Kidney (tissue), 14 donors: ENCODE data around the gene SMAD3. TPM values are rescaled to one million over a fixed set of nuclear protein-coding genes. Genes with fewer than 3 reads are reported as not detected.

Experiments
- DNase-seq, 5 donors: peaks; one replicate each; pipeline ENCODE4 v3.0.0-alpha.2; 2013 to 2020
- FAIRE-seq: peaks from 2 replicates; lab custom pipeline; 2012; peaks lifted over from hg19 to GRCh38; lab: Jason Lieb, UNC
- H3K27ac ChIP-seq, 2 donors: one replicate each; pipeline ENCODE4 v1.7.0; 2013; ENCODE audit warnings: low read depth in 2 of 2, low read length in 2 of 2, inconsistent platforms in 1 of 2
- H3K27me3 ChIP-seq: one replicate; pipeline ENCODE4 v1.7.1; 2013; ENCODE audit warnings: low read length, inconsistent platforms; ENCODE audit not compliant: control insufficient read depth, insufficient read depth
- H3K36me3 ChIP-seq, 3 donors: one replicate each; pipeline versions ENCODE4 v1.7.0 to v1.7.1; 2013; ENCODE audit warnings: low read length in 3 of 3, control low read depth in 1 of 3, inconsistent platforms in 1 of 3; ENCODE audit not compliant: insufficient read depth in 3 of 3, control insufficient read depth in 2 of 3
- H3K4me1 ChIP-seq, 3 donors: one replicate each; pipeline versions ENCODE4 v1.7.0 to v1.7.1; 2013; ENCODE audit warnings: low read length in 3 of 3, inconsistent platforms in 1 of 3, low read depth in 1 of 3; ENCODE audit not compliant: control insufficient read depth in 2 of 3, insufficient read depth in 2 of 3
- H3K4me3 ChIP-seq, 3 donors: one replicate each; pipeline versions ENCODE4 v1.7.0 to v1.8.1; 2013; ENCODE audit warnings: low read length in 3 of 3, control low read depth in 1 of 3, inconsistent platforms in 1 of 3
- H3K9ac ChIP-seq, 3 donors: one replicate each; pipeline versions ENCODE4 v1.7.0 to v1.7.1; 2013; ENCODE audit warnings: low read length in 3 of 3, control low read depth in 1 of 3, inconsistent platforms in 1 of 3
- H3K9me3 ChIP-seq, 3 donors: one replicate each; pipeline versions ENCODE4 v1.7.0 to v1.7.1; 2013; ENCODE audit warnings: low read length in 3 of 3, control low read depth in 1 of 3, inconsistent platforms in 1 of 3; ENCODE audit not compliant: control insufficient read depth in 2 of 3, insufficient read depth in 1 of 3
- intact Hi-C: fragments of 100-400 bp; cut with DNase I; formaldehyde crosslinking; loops from one replicate; pipeline ENCODE4 v1.11.1; 2022
- polyA plus RNA-seq: library from polyadenylated mRNA; stranded (reverse); fragments of 350-450 nt; fragmentation: Illumina TruSeq; extraction: RNeasy Lipid Tissue Mini Kit (QIAGEN cat#74804); gene quantifications from one replicate; pipeline ENCODE4 v1.2.3, GENCODE V29; 2014; ENCODE audit warnings: low read depth, low replicate concordance; ENCODE audit not compliant: insufficient read depth
- total RNA-seq: library from RNA; stranded (reverse); fragmentation: NEBNext Ultra II Directional; extraction: Animal tissue kit (Norgen Biotek cat#: 25700); gene quantifications from one replicate; pipeline ENCODE4 v1.2.1, GENCODE V29; 2021
- TF ChIP-seq, protein P1 (sequence below): IDR thresholded peaks from 3 replicates; pipeline ENCODE4 v1.5.1; 2012; ENCODE audit warnings: mild to moderate bottlenecking, moderate library complexity, borderline replicate concordance; ENCODE audit not compliant: insufficient read depth; ENCODE audit errors: extremely low read depth
- donor health status: control.
- donor health status: control.
- donor health status: control.
- donor health status: control.
- donor health status: control.
- donor health status: DM: yes; HTN: yes; CAD: no.
- donor health status: Normal renal cell carcinoma (clear cell type).

SMAD3 gene
- total and polyA plus RNA-seq, 2 donors from 2014 or later = 10.1 to 58.2 TPM

DNA sequence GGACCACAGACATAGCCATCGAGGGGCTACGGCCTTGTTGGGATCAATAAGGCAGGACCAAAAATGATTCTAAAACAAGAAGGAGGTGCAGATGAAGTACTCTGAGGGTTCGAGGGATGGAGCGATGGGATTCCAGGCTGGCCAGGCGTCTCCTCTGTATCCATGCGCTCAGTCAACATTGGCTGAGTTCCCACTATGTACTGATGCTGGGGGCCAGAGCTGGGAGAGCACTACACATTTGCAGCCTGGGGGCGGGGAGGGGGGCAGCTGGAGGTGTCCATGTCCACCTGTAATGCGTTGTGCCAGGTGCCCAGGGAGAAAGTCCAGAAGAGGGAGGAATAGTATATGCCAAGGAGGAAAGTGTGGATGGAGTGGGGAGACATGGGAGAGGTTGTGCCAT lies 107.6 kb downstream of the SMAD3 start:
- no peaks in the 10 kb centered on the region for H3K27me3 ChIP-seq
- H3K9ac ChIP-seq = no peak overlapping the region
- H3K4me1 ChIP-seq = peaks cover 0 to 14% (median 7%) of the 10 kb centered on the region in 3 donors
- H3K9me3 ChIP-seq = no peaks in the 10 kb centered on the region
- no peak for FAIRE-seq
- H3K27ac ChIP-seq = no peak overlapping the region
- H3K4me3 ChIP-seq = no peak overlapping the region
- intact Hi-C loops = no loop called here
- DNase-seq = no peak
- peaks cover 0 to 45% (median 3%) of the 10 kb centered on the region in 3 donors for H3K36me3 ChIP-seq
- TF ChIP-seq, protein P1, sequence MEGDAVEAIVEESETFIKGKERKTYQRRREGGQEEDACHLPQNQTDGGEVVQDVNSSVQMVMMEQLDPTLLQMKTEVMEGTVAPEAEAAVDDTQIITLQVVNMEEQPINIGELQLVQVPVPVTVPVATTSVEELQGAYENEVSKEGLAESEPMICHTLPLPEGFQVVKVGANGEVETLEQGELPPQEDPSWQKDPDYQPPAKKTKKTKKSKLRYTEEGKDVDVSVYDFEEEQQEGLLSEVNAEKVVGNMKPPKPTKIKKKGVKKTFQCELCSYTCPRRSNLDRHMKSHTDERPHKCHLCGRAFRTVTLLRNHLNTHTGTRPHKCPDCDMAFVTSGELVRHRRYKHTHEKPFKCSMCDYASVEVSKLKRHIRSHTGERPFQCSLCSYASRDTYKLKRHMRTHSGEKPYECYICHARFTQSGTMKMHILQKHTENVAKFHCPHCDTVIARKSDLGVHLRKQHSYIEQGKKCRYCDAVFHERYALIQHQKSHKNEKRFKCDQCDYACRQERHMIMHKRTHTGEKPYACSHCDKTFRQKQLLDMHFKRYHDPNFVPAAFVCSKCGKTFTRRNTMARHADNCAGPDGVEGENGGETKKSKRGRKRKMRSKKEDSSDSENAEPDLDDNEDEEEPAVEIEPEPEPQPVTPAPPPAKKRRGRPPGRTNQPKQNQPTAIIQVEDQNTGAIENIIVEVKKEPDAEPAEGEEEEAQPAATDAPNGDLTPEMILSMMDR = no peak

DNA sequence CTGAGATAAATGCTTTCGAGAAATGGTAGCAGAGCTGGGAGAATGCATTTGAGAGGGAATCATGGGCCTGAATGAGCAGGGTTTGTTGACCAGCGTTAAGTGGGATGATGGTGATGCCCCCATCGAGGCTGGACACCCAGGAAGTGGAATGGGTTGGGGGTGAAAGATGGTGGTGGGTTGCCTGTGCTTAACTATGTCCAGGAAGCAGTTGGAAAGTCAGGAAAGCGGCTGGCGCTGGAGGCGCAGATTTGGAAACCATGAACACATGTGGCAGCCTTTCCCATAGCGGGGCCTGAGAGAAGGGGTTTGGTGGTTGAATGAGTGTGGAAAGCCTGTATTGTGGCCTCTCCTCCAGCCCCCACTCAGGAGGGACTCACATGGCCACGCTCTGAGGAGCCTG lies 108.4 kb downstream of the SMAD3 start:
- Histone ChIP-seq H3K4me3 (no peak overlapping the region), H3K4me1 (peaks cover 0 to 14% (median 7%) of the 10 kb centered on the region in 3 donors), H3K27ac (no peak overlapping the region), H3K9ac (no peak overlapping the region), H3K27me3 (no peaks in the 10 kb centered on the region), H3K36me3 (peaks cover 0 to 47% (median 3%) of the 10 kb centered on the region in 3 donors), H3K9me3 (no peaks in the 10 kb centered on the region)
- FAIRE-seq (no peak), DNase-seq (no peak)
- TF ChIP-seq, protein P1 = no peak
- intact Hi-C loops = no loop called here

DNA sequence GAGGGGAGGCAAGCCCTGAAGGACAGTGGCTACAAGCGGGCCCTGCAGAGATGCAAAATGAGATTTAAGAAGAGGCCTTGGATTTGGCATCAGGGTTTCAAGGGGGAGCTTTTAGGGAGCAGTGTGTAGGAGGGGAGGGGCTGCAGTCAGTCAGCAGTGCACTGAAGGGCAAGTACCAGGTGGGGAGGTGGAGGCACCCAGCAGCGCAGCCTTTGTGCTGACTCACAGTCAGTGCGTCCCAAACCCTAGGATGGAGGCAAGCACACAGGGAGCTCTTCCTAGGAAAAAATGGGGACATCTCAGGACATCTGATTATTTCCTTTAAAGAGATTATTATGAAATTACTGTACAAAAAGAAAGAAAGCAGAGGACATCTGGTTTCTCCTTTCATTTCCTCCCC lies 109.0 kb downstream of the SMAD3 start:
- TF ChIP-seq, protein P1 = no peak
- no peak for FAIRE-seq
- DNase-seq = no peak
- Histone ChIP-seq H3K9me3 (no peaks in the 10 kb centered on the region), H3K9ac (no peak overlapping the region), H3K36me3 (peaks cover 0 to 50% (median 3%) of the 10 kb centered on the region in 3 donors), H3K27me3 (no peaks in the 10 kb centered on the region), H3K4me1 (peaks cover 0 to 14% (median 7%) of the 10 kb centered on the region in 3 donors), H3K4me3 (no peak overlapping the region), H3K27ac (peak overlapping the region in 1 of 2 donors; percentile 7)
- intact Hi-C loops = no loop called here
